Measurements from ENCODE around the gene SLC7A5.

DNA sequence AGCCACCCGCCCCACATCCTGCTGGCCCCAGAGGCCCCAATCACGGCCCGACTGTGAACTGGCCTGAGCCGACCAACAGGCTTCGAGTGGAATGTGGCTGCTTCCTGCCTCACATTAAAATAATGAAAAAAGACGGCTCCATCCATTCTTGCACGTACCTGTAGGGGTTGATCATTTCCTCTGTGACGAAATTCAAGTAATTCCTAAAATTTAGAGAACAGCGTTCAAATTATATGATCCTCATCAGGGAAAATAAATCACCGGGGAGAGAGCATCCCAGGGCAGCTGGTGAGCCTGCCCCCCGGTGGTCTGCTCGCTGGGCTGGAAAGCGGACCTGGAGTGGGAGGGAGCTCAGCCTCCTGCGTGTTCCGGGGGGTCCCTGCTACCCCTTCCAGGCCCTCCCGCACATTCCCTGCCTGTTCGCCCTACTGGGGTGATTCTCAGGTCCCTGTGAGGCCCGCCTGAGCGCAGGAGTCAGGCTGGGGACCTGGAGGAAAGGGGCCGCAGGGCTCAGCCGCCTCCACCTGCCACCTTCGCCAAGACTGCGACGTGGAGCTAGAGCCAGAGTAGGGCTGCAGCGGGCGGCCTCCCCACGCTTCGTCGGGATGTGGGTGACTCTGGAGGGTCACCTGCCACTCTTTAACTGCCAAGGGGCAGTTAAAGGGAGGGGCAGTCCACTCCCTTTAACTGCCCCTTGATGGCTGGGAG lies 28.9 kb downstream of the SLC7A5 start:
- TF ChIP-seq, protein P1, sequence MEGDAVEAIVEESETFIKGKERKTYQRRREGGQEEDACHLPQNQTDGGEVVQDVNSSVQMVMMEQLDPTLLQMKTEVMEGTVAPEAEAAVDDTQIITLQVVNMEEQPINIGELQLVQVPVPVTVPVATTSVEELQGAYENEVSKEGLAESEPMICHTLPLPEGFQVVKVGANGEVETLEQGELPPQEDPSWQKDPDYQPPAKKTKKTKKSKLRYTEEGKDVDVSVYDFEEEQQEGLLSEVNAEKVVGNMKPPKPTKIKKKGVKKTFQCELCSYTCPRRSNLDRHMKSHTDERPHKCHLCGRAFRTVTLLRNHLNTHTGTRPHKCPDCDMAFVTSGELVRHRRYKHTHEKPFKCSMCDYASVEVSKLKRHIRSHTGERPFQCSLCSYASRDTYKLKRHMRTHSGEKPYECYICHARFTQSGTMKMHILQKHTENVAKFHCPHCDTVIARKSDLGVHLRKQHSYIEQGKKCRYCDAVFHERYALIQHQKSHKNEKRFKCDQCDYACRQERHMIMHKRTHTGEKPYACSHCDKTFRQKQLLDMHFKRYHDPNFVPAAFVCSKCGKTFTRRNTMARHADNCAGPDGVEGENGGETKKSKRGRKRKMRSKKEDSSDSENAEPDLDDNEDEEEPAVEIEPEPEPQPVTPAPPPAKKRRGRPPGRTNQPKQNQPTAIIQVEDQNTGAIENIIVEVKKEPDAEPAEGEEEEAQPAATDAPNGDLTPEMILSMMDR (IDR thresholded peaks at IDR 0.05; ENCODE audit: insufficient read depth, low read length): no peak
- no peak for TF ChIP-seq POLR2AphosphoS5 (IDR thresholded peaks at IDR 0.05; ENCODE audit: low read depth)
- TF ChIP-seq, protein P2, sequence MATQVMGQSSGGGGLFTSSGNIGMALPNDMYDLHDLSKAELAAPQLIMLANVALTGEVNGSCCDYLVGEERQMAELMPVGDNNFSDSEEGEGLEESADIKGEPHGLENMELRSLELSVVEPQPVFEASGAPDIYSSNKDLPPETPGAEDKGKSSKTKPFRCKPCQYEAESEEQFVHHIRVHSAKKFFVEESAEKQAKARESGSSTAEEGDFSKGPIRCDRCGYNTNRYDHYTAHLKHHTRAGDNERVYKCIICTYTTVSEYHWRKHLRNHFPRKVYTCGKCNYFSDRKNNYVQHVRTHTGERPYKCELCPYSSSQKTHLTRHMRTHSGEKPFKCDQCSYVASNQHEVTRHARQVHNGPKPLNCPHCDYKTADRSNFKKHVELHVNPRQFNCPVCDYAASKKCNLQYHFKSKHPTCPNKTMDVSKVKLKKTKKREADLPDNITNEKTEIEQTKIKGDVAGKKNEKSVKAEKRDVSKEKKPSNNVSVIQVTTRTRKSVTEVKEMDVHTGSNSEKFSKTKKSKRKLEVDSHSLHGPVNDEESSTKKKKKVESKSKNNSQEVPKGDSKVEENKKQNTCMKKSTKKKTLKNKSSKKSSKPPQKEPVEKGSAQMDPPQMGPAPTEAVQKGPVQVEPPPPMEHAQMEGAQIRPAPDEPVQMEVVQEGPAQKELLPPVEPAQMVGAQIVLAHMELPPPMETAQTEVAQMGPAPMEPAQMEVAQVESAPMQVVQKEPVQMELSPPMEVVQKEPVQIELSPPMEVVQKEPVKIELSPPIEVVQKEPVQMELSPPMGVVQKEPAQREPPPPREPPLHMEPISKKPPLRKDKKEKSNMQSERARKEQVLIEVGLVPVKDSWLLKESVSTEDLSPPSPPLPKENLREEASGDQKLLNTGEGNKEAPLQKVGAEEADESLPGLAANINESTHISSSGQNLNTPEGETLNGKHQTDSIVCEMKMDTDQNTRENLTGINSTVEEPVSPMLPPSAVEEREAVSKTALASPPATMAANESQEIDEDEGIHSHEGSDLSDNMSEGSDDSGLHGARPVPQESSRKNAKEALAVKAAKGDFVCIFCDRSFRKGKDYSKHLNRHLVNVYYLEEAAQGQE (IDR thresholded peaks at IDR 0.05; ENCODE audit: insufficient replicate concordance, low read depth): no peak

Data from HL-60 (cell line).